ENCODE measurements around the gene NT5C3B. TPM values are rescaled to one million over a fixed set of nuclear protein-coding genes. Genes with fewer than 3 reads are reported as not detected.
A peak's percentile ranks its signal among the peaks of the same experiment; 100 is the strongest.
"Not testable (repeated sequence)": the region's sequence is repeated elsewhere in the genome, so short reads cannot be mapped to it uniquely, and the experiment has no call there.

The NT5C3B gene
- polyA plus RNA-seq, 1 donor (not counting 4 experiments of a cell fraction or from before 2014, with no cell fraction given) = 109 TPM

- FAIRE-seq (no peak), DNase-seq (ENCODE audit: low read depth, low spot score) (no peak)
- no peak overlapping the region for H2AFZ ChIP-seq (ENCODE audit: control insufficient read depth, low read length)
- peaks cover 34% of the 10 kb centered on the region for H4K20me1 ChIP-seq (ENCODE audit: control insufficient read depth, extremely low read depth, insufficient read depth, low read length)
- no peaks in the 10 kb centered on the region for H3K27me3 ChIP-seq (ENCODE audit: control insufficient read depth, extremely low read depth, insufficient read depth, low read length)
- dilution Hi-C loops (cut with MboI; ENCODE audit: extremely low pct_ligation_motif_present, low sequenced_read_pairs) = no loop called here
- peak overlapping the region; percentile 6 for H3K4me2 ChIP-seq (ENCODE audit: control insufficient read depth, extremely low read depth, insufficient read depth, low read depth, low read length)
- no peaks in the 10 kb centered on the region for H3K9me3 ChIP-seq (ENCODE audit: control insufficient read depth, low read depth, low read length)
- H3K4me1 ChIP-seq (ENCODE audit: control insufficient read depth, extremely low read depth, insufficient read depth, low read length) = peaks cover 75% of the 10 kb centered on the region
- H3K27ac ChIP-seq (ENCODE audit: control insufficient read depth, insufficient read depth, low read length) = peak overlapping the region; percentile 36
- peaks cover 23 to 41% of the 10 kb centered on the region in 2 experiments for H3K36me3 ChIP-seq (ENCODE audit: control insufficient read depth in 2 of 2, extremely low read depth in 1 of 2, insufficient read depth in 2 of 2, low read length in 2 of 2)
- no peak overlapping the region for H3K4me3 ChIP-seq (ENCODE audit: control insufficient read depth in 2 of 3, extremely low read depth in 1 of 3, insufficient read depth in 2 of 3, low read depth in 1 of 3, low read length in 3 of 3)
- peaks cover 85% of the 10 kb centered on the region for H3K79me2 ChIP-seq (ENCODE audit: control insufficient read depth, insufficient read depth, low read length)
- peaks cover 7% of the 10 kb centered on the region for H3K9me1 ChIP-seq (ENCODE audit: control insufficient read depth, extremely low read depth, insufficient read depth, low read length)
- H3K9ac ChIP-seq (ENCODE audit: control insufficient read depth, extremely low read depth, insufficient read depth, low read length) = peak overlapping the region; percentile 51
- no peak for TF ChIP-seq EZH2 (IDR thresholded peaks at IDR 0.05; ENCODE audit: low read length)
- TF ChIP-seq CTCF (optimal IDR thresholded peaks at IDR 0.05 in 1 of 3, IDR thresholded peaks at IDR 0.05 in 1 of 3, conservative IDR thresholded peaks at IDR 0.05 in 1 of 3; ENCODE audit: extremely low read depth in 1 of 3, insufficient read depth in 2 of 3, low read length in 3 of 3) = no peak
Measured at GRCh38 chr17:41777574-41778188, 58.4 kb downstream of the NT5C3B start.

- Histone ChIP-seq H3K9me3 (ENCODE audit: control insufficient read depth, low read depth, low read length) (no peaks in the 10 kb centered on the region), H3K9me1 (ENCODE audit: control insufficient read depth, extremely low read depth, insufficient read depth, low read length) (peaks cover 3% of the 10 kb centered on the region), H3K9ac (ENCODE audit: control insufficient read depth, extremely low read depth, insufficient read depth, low read length) (peak overlapping the region; percentile 51), H3K4me2 (ENCODE audit: control insufficient read depth, extremely low read depth, insufficient read depth, low read depth, low read length) (no peak overlapping the region), H3K4me1 (ENCODE audit: control insufficient read depth, extremely low read depth, insufficient read depth, low read length) (peaks cover 75% of the 10 kb centered on the region), H2AFZ (ENCODE audit: control insufficient read depth, low read length) (no peak overlapping the region), H3K4me3 (ENCODE audit: control insufficient read depth in 2 of 3, extremely low read depth in 1 of 3, insufficient read depth in 2 of 3, low read depth in 1 of 3, low read length in 3 of 3) (no peak overlapping the region), H3K79me2 (ENCODE audit: control insufficient read depth, insufficient read depth, low read length) (peaks cover 85% of the 10 kb centered on the region), H4K20me1 (ENCODE audit: control insufficient read depth, extremely low read depth, insufficient read depth, low read length) (peaks cover 31% of the 10 kb centered on the region), H3K27ac (ENCODE audit: control insufficient read depth, insufficient read depth, low read length) (peak overlapping the region; percentile 36), H3K27me3 (ENCODE audit: control insufficient read depth, extremely low read depth, insufficient read depth, low read length) (no peaks in the 10 kb centered on the region), H3K36me3 (ENCODE audit: control insufficient read depth in 2 of 2, extremely low read depth in 1 of 2, insufficient read depth in 2 of 2, low read length in 2 of 2) (peaks cover 23 to 36% of the 10 kb centered on the region in 2 experiments)
- TF ChIP-seq CTCF (optimal IDR thresholded peaks at IDR 0.05 in 1 of 3, IDR thresholded peaks at IDR 0.05 in 1 of 3, conservative IDR thresholded peaks at IDR 0.05 in 1 of 3; ENCODE audit: extremely low read depth in 1 of 3, insufficient read depth in 2 of 3, low read length in 3 of 3) = peak in 1 of 3 experiments; percentile 6
- TF ChIP-seq EZH2 (IDR thresholded peaks at IDR 0.05; ENCODE audit: low read length) = no peak
- dilution Hi-C loops (cut with MboI; ENCODE audit: extremely low pct_ligation_motif_present, low sequenced_read_pairs) = no loop called here
- FAIRE-seq (peak; percentile 26), DNase-seq (ENCODE audit: low read depth, low spot score) (no peak)
Measured at GRCh38 chr17:41777157-41777573, 58.9 kb downstream of the NT5C3B start.

DNA sequence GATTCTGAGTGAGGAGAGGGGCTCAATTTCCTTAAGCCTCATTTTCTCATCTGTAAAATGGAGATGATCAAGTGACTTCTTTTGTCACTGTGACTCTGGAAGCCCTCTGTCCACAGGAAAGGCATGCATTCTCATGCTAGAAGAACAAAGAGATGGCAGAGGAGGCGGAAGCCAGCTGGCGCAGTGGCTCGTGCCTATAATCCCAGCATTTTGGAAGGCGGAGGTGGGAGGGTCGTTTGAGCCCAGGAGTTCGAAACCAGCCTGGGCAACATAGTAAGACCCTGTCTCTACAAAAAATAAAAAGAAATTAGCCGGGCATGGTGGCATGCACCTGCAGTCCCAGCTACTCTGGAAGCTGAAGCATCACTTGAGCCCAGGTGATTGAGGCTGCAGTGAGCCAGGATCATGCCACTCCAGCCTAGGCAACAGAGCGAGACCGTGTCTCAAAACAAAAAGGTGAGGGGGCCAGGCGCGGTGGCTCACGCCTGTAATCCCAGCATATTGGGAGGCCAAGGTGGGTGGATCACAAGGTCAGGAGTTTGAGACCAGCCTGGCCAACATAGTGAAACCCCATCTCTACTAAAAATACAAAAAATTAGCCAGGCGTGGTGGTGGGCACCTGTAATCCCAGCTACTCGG lies 59.7 kb downstream of the NT5C3B start:
- Histone ChIP-seq H3K27ac (ENCODE audit: control insufficient read depth, insufficient read depth, low read length) (peak overlapping the region; percentile 75), H4K20me1 (ENCODE audit: control insufficient read depth, extremely low read depth, insufficient read depth, low read length) (peaks cover 28% of the 10 kb centered on the region), H3K4me2 (ENCODE audit: control insufficient read depth, extremely low read depth, insufficient read depth, low read depth, low read length) (peak overlapping the region; percentile 62), H3K79me2 (ENCODE audit: control insufficient read depth, insufficient read depth, low read length) (peaks cover 84% of the 10 kb centered on the region), H3K4me1 (ENCODE audit: control insufficient read depth, extremely low read depth, insufficient read depth, low read length) (peaks cover 75% of the 10 kb centered on the region), H3K36me3 (ENCODE audit: control insufficient read depth in 2 of 2, extremely low read depth in 1 of 2, insufficient read depth in 2 of 2, low read length in 2 of 2) (peaks cover 27 to 37% of the 10 kb centered on the region in 2 experiments)
- H3K9ac ChIP-seq (ENCODE audit: control insufficient read depth, extremely low read depth, insufficient read depth, low read length); H2AFZ ChIP-seq (ENCODE audit: control insufficient read depth, low read length); H3K9me1 ChIP-seq (ENCODE audit: control insufficient read depth, extremely low read depth, insufficient read depth, low read length); H3K9me3 ChIP-seq (ENCODE audit: control insufficient read depth, low read depth, low read length); FAIRE-seq; H3K4me3 ChIP-seq (ENCODE audit: control insufficient read depth in 2 of 3, extremely low read depth in 1 of 3, insufficient read depth in 2 of 3, low read depth in 1 of 3, low read length in 3 of 3); dilution Hi-C loops (cut with MboI; ENCODE audit: extremely low pct_ligation_motif_present, low sequenced_read_pairs); DNase-seq (ENCODE audit: low read depth, low spot score); H3K27me3 ChIP-seq (ENCODE audit: control insufficient read depth, extremely low read depth, insufficient read depth, low read length): not testable (repeated sequence)
